Left lung (tissue), 10 donors: Measurements from ENCODE around the gene AP2A2. TPM values are rescaled to one million over a fixed set of nuclear protein-coding genes. Genes with fewer than 3 reads are reported as not detected.

Experiments
- ATAC-seq: fragments of 200-7000 bp; cut with Tn5 transposase; one replicate; pipeline ENCODE4 v1.9.1; 2020; ENCODE audit warnings: moderate library complexity
- DNase-seq, 4 donors: peaks; one replicate each; pipeline ENCODE4 v3.0.0-alpha.2; 2013 to 2020
- H3K27ac ChIP-seq, 2 donors: fragments of 200-600 bp; sonication (generic) in 1 of 2; one replicate each; pipeline versions ENCODE4 v1.5.0 to v1.8.0; 2020 to 2021
- H3K27me3 ChIP-seq, 2 donors: fragments of 200-600 bp; sonication (generic) in 1 of 2; one replicate each; pipeline versions ENCODE4 v1.5.0 to v1.8.0; 2020 to 2021
- H3K36me3 ChIP-seq, 2 donors: fragments of 200-600 bp; sonication (generic) in 1 of 2; one replicate each; pipeline versions ENCODE4 v1.5.0 to v1.8.0; 2020 to 2021
- H3K4me1 ChIP-seq, 2 donors: fragments of 200-600 bp; one replicate each; pipeline ENCODE4 v1.8.0; 2021
- H3K4me3 ChIP-seq, 2 donors: fragments of 200-600 bp; sonication (generic) in 1 of 2; one replicate each; pipeline versions ENCODE4 v1.5.0 to v1.8.0; 2020 to 2021; ENCODE audit warnings: mild to moderate bottlenecking in 1 of 2
- H3K9me3 ChIP-seq, 2 donors: fragments of 200-600 bp; sonication (generic) in 1 of 2; one replicate each; pipeline versions ENCODE4 v1.5.0 to v1.8.0; 2020 to 2021
- CTCF ChIP-seq, 2 donors: fragments of 200-600 bp; sonication (generic) in 1 of 2; IDR thresholded peaks; one replicate each; pipeline versions ENCODE4 v1.5.0 to v1.8.0; 2021; ENCODE audit warnings: antibody characterized with exemption in 2 of 2
- intact Hi-C, 2 donors: fragments of 100-400 bp; cut with DNase I; formaldehyde crosslinking; loops; one replicate each; pipeline versions ENCODE4 v1.11.2 to v1.14.2; 2022
- polyA plus RNA-seq, 6 donors: library from polyadenylated mRNA; unstranded; fragments of 120-200 nt; gene quantifications; one replicate each; pipeline ENCODE4 v1.2.1, GENCODE V29; 2013; ENCODE audit not compliant: insufficient read length in 6 of 6
- total RNA-seq, 2 donors: library from RNA; stranded (reverse); fragmentation: NEBNext Ultra II Directional; extraction: Animal tissue kit (Norgen Biotek cat#: 25700); gene quantifications; one replicate each; pipeline ENCODE4 v1.2.1, GENCODE V29; 2021
- donor health status: DM: no; HTN: yes; CAD: no.
- donor health status: DM: no; HTN: no; CAD: no.

Gene AP2A2
- total and polyA plus RNA-seq, 8 donors: 77.0 to 98.4 (median 83.0) TPM

- H3K4me1 ChIP-seq: no peaks in the 10 kb centered on the region
- H3K27ac ChIP-seq: no peak overlapping the region
- intact Hi-C loops: no loop called here
- no peak for ATAC-seq
- no peaks in the 10 kb centered on the region for H3K36me3 ChIP-seq
- no peak for TF ChIP-seq CTCF (IDR thresholded peaks at IDR 0.05)
- DNase-seq: no peak
- H3K4me3 ChIP-seq: no peak overlapping the region
- H3K27me3 ChIP-seq: peaks cover 0 to 28% of the 10 kb centered on the region in 2 donors
- H3K9me3 ChIP-seq: no peaks in the 10 kb centered on the region
Observed at GRCh38 chr11:1029051-1029450, 103.4 kb downstream of the AP2A2 start.

GRCh38 chr11:1029654-1030053, 104.0 kb downstream of the AP2A2 start:
- peaks cover 0 to 34% of the 10 kb centered on the region in 2 donors for H3K27me3 ChIP-seq
- H3K9me3 ChIP-seq: no peaks in the 10 kb centered on the region
- ATAC-seq (no peak), DNase-seq (no peak)
- no peaks in the 10 kb centered on the region for H3K36me3 ChIP-seq
- no peaks in the 10 kb centered on the region for H3K4me1 ChIP-seq
- H3K4me3 ChIP-seq: no peak overlapping the region
- TF ChIP-seq CTCF (IDR thresholded peaks at IDR 0.05): no peak
- no peak overlapping the region for H3K27ac ChIP-seq
- intact Hi-C loops: no loop called here

- intact Hi-C loops: no loop called here
- Histone ChIP-seq H3K9me3 (no peaks in the 10 kb centered on the region), H3K36me3 (no peaks in the 10 kb centered on the region), H3K27ac (no peak overlapping the region), H3K4me3 (no peak overlapping the region), H3K4me1 (no peaks in the 10 kb centered on the region), H3K27me3 (peaks cover 0 to 38% of the 10 kb centered on the region in 2 donors)
- no peak for TF ChIP-seq CTCF (IDR thresholded peaks at IDR 0.05)
- no peak for ATAC-seq
- no peak for DNase-seq
Observed at GRCh38 chr11:1030086-1030485, 104.4 kb downstream of the AP2A2 start.

GRCh38 chr11:1030556-1030955, 104.9 kb downstream of the AP2A2 start:
- no peak for TF ChIP-seq CTCF (IDR thresholded peaks at IDR 0.05)
- DNase-seq (no peak), ATAC-seq (no peak)
- intact Hi-C loops: no loop called here
- Histone ChIP-seq H3K27ac (no peak overlapping the region), H3K4me3 (no peak overlapping the region), H3K27me3 (peaks cover 0 to 43% of the 10 kb centered on the region in 2 donors), H3K4me1 (no peaks in the 10 kb centered on the region), H3K36me3 (no peaks in the 10 kb centered on the region), H3K9me3 (no peaks in the 10 kb centered on the region)

GRCh38 chr11:1031121-1031899, 105.6 kb downstream of the AP2A2 start:
- intact Hi-C loops: no loop called here
- ATAC-seq (no peak), DNase-seq (no peak)
- no peaks in the 10 kb centered on the region for H3K36me3 ChIP-seq
- H3K4me1 ChIP-seq: no peaks in the 10 kb centered on the region
- H3K9me3 ChIP-seq: no peaks in the 10 kb centered on the region
- no peak overlapping the region for H3K27ac ChIP-seq
- peaks cover 0 to 50% of the 10 kb centered on the region in 2 donors for H3K27me3 ChIP-seq
- TF ChIP-seq CTCF (IDR thresholded peaks at IDR 0.05): no peak
- no peak overlapping the region for H3K4me3 ChIP-seq
